Keratinocyte (primary cell): ENCODE data around the gene DDI1. TPM values are rescaled to one million over a fixed set of nuclear protein-coding genes. Genes with fewer than 3 reads are reported as not detected.

Experiments
- DNase-seq: peaks from one replicate; pipeline ENCODE4 v3.0.0-alpha.2; 2011; ENCODE audit warnings: low read depth, missing footprints, low spot score
- FAIRE-seq: peaks from 2 replicates; lab custom pipeline; 2011; peaks lifted over from hg19 to GRCh38; lab: Jason Lieb, UNC
- H2AFZ ChIP-seq: 2 replicates; pipeline ENCODE4 v1.6.0; 2012; ENCODE audit warnings: low read length, control low read depth, inconsistent platforms; ENCODE audit not compliant: control insufficient read depth
- H3K27ac ChIP-seq: 2 replicates; pipeline ENCODE4 v1.5.1; 2011; ENCODE audit warnings: low read length; ENCODE audit not compliant: control insufficient read depth, insufficient read depth
- H3K27me3 ChIP-seq: 3 replicates; pipeline ENCODE4 v1.6.0; 2011; ENCODE audit warnings: low read length; ENCODE audit not compliant: control insufficient read depth, insufficient read depth; ENCODE audit errors: extremely low read depth
- H3K36me3 ChIP-seq, 2 experiments: 2 replicates in 1 of 2; 3 replicates in 1 of 2; pipeline ENCODE4 v1.5.1; 2011; ENCODE audit warnings: low read length in 2 of 2, mild to moderate bottlenecking in 1 of 2; ENCODE audit not compliant: control insufficient read depth in 2 of 2, insufficient read depth in 2 of 2; ENCODE audit errors: extremely low read depth in 1 of 2
- H3K4me1 ChIP-seq: 3 replicates; pipeline ENCODE4 v1.5.1; 2011; ENCODE audit warnings: low read length; ENCODE audit not compliant: control insufficient read depth, insufficient read depth; ENCODE audit errors: extremely low read depth
- H3K4me2 ChIP-seq: 3 replicates; pipeline ENCODE4 v1.6.0; 2011; ENCODE audit warnings: low read depth, low read length; ENCODE audit not compliant: control insufficient read depth, insufficient read depth; ENCODE audit errors: extremely low read depth
- H3K4me3 ChIP-seq, 3 experiments: fragments of 200-600 bp in 1 of 3; sonication (generic) in 1 of 3; 2 replicates in 2 of 3; 3 replicates in 1 of 3; pipeline ENCODE4 v1.5.1; 2011 to 2016; ENCODE audit warnings: low read length in 3 of 3, mild to moderate bottlenecking in 3 of 3, control low read depth in 2 of 3, inconsistent platforms in 1 of 3, low read depth in 1 of 3, mixed read lengths in 1 of 3, mixed run types in 1 of 3, moderate library complexity in 1 of 3; ENCODE audit not compliant: control insufficient read depth in 2 of 3, insufficient read depth in 2 of 3; ENCODE audit errors: extremely low read depth in 1 of 3
- H3K79me2 ChIP-seq: 2 replicates; pipeline ENCODE4 v1.6.0; 2012; ENCODE audit warnings: low read length; ENCODE audit not compliant: control insufficient read depth, insufficient read depth
- H3K9ac ChIP-seq: 3 replicates; pipeline ENCODE4 v1.6.0; 2011; ENCODE audit warnings: low read length; ENCODE audit not compliant: control insufficient read depth, insufficient read depth; ENCODE audit errors: extremely low read depth
- H3K9me1 ChIP-seq: 3 replicates; pipeline ENCODE4 v1.6.0; 2011; ENCODE audit warnings: low read length; ENCODE audit not compliant: control insufficient read depth, insufficient read depth; ENCODE audit errors: extremely low read depth
- H3K9me3 ChIP-seq: 2 replicates; pipeline ENCODE4 v1.5.1; 2012; ENCODE audit warnings: low read depth, low read length; ENCODE audit not compliant: control insufficient read depth
- H4K20me1 ChIP-seq: 3 replicates; pipeline ENCODE4 v1.6.0; 2011; ENCODE audit warnings: low read length; ENCODE audit not compliant: control insufficient read depth, insufficient read depth; ENCODE audit errors: extremely low read depth
- EZH2 ChIP-seq: IDR thresholded peaks from one replicate; pipeline ENCODE4 v1.6.1; 2012; ENCODE audit warnings: inconsistent platforms, mild to moderate bottlenecking, low read length, moderate library complexity
- dilution Hi-C: fragments of 300-500 bp; cut with MboI; formaldehyde crosslinking; loops from one replicate; pipeline ENCODE4 v1.7.0; 2020; ENCODE audit warnings: low sequenced_read_pairs; ENCODE audit not compliant: extremely low pct_ligation_motif_present
- polyA plus RNA-seq, 5 experiments: library from polyadenylated mRNA; depleted of rRNA in 3 of 5; stranded (reverse) in 3 of 5; stranded (forward) in 1 of 5; unstranded in 1 of 5; fragments of >200 nt; gene quantifications; 1 replicate in 1 of 5; 2 replicates in 3 of 5; 3 replicates in 1 of 5; pipeline versions ENCODE4 v1.2.1 to v1.2.3, GENCODE V29; 2011 to 2012; ENCODE audit warnings: missing spikeins in 2 of 5, low read depth in 1 of 5, low replicate concordance in 1 of 5
- TF ChIP-seq, protein P1 (sequence below), 3 experiments: IDR thresholded peaks in 1 of 3; conservative IDR thresholded peaks in 1 of 3; optimal IDR thresholded peaks in 1 of 3; 2 replicates in 2 of 3; 3 replicates in 1 of 3; pipeline versions ENCODE3 to v1.5.1; 2011; ENCODE audit warnings: low read length in 3 of 3, mild to moderate bottlenecking in 3 of 3, moderate library complexity in 2 of 3, control low read depth in 1 of 3, inconsistent platforms in 1 of 3; ENCODE audit not compliant: insufficient read depth in 2 of 3; ENCODE audit errors: extremely low read depth in 1 of 3

Gene DDI1
- polyA plus RNA-seq, 1 donor (not counting 4 experiments of a cell fraction or from before 2014, with no cell fraction given): not detected

DNA sequence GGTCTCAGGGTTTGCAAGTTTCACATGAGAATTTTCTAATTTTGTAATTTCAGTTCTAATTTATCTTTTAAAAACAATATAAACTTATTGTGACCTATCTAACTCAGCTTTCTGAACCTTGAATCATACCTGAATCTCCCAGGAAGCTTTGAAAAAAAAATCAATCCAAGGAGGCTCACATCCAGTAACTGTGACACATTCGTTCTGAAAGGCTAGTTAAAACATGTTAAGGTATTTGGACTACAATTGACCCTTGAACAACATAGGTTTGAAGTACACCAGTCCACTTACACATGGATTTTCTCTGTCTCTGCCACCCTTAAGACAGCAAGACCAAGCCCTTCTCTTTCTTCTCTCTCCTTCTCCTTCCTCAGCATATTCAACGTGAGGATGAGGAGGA is 40.0 kb downstream of the DDI1 start:
- dilution Hi-C loops: no loop called here
- H4K20me1 ChIP-seq: no peaks in the 10 kb centered on the region
- FAIRE-seq (peak; percentile 61), DNase-seq (peak; percentile 48)
- H2AFZ ChIP-seq: peak overlapping the region; percentile 64
- H3K4me1 ChIP-seq: peaks cover 20% of the 10 kb centered on the region
- TF ChIP-seq, protein P1, sequence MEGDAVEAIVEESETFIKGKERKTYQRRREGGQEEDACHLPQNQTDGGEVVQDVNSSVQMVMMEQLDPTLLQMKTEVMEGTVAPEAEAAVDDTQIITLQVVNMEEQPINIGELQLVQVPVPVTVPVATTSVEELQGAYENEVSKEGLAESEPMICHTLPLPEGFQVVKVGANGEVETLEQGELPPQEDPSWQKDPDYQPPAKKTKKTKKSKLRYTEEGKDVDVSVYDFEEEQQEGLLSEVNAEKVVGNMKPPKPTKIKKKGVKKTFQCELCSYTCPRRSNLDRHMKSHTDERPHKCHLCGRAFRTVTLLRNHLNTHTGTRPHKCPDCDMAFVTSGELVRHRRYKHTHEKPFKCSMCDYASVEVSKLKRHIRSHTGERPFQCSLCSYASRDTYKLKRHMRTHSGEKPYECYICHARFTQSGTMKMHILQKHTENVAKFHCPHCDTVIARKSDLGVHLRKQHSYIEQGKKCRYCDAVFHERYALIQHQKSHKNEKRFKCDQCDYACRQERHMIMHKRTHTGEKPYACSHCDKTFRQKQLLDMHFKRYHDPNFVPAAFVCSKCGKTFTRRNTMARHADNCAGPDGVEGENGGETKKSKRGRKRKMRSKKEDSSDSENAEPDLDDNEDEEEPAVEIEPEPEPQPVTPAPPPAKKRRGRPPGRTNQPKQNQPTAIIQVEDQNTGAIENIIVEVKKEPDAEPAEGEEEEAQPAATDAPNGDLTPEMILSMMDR (optimal IDR thresholded peaks at IDR 0.05 in 1 of 3, IDR thresholded peaks at IDR 0.05 in 1 of 3, conservative IDR thresholded peaks at IDR 0.05 in 1 of 3; ENCODE audit: extremely low read depth in 1 of 3, insufficient read depth in 2 of 3, low read length in 3 of 3): no peak
- no peak for TF ChIP-seq EZH2
- no peaks in the 10 kb centered on the region for H3K79me2 ChIP-seq
- no peak overlapping the region for H3K27ac ChIP-seq
- H3K4me2 ChIP-seq: peak overlapping the region; percentile 38
- no peak overlapping the region for H3K9ac ChIP-seq
- H3K9me1 ChIP-seq: no peaks in the 10 kb centered on the region
- H3K27me3 ChIP-seq: no peaks in the 10 kb centered on the region
- H3K4me3 ChIP-seq: no peak overlapping the region
- no peaks in the 10 kb centered on the region for H3K36me3 ChIP-seq
- no peaks in the 10 kb centered on the region for H3K9me3 ChIP-seq

DNA sequence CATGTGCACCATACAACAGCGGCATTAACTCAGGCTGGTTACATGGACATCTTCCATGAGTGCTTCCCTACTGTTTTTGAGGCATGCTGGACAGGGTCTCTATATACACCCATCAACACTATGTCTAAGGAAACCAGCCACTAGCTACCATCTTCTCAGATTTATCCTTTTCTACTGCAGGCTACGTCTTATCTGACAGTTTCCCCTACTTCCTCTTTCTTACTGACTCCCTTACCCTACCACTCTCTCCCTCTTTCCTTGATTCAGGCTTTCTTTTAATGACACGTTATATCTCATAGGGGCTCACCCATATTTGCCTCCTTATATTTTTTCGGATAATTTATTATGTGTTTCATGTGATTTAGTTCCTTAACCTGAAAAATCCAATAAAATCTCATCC is 41.8 kb downstream of the DDI1 start:
- no peak for TF ChIP-seq EZH2
- TF ChIP-seq, protein P1 (optimal IDR thresholded peaks at IDR 0.05 in 1 of 3, IDR thresholded peaks at IDR 0.05 in 1 of 3, conservative IDR thresholded peaks at IDR 0.05 in 1 of 3; ENCODE audit: extremely low read depth in 1 of 3, insufficient read depth in 2 of 3, low read length in 3 of 3): no peak
- dilution Hi-C loops: no loop called here
- DNase-seq: no peak

More for the DNA sequence above, 41.8 kb downstream of the DDI1 start:
- H3K4me2 ChIP-seq: no peak overlapping the region
- H3K79me2 ChIP-seq: no peaks in the 10 kb centered on the region
- H3K27me3 ChIP-seq: no peaks in the 10 kb centered on the region
- H3K9me3 ChIP-seq: no peaks in the 10 kb centered on the region
- H4K20me1 ChIP-seq: no peaks in the 10 kb centered on the region
- H3K4me3 ChIP-seq: no peak overlapping the region
- no peak overlapping the region for H3K9ac ChIP-seq
- H3K36me3 ChIP-seq: no peaks in the 10 kb centered on the region
- FAIRE-seq: no peak
- no peak overlapping the region for H2AFZ ChIP-seq
- no peak overlapping the region for H3K27ac ChIP-seq
- no peaks in the 10 kb centered on the region for H3K9me1 ChIP-seq
- peaks cover 20% of the 10 kb centered on the region for H3K4me1 ChIP-seq
